ENCODE measurements around the gene SBF1.

The SBF1 gene

GRCh38 chr22:50447576-50448551 lies 27.0 kb downstream of the SBF1 start:
- no peak overlapping the region for H3K4me3 ChIP-seq (ENCODE audit: low read length)
- H4K5ac ChIP-seq (ENCODE audit: low read length) = no peak overlapping the region
- WGBS (ENCODE audit: extremely low coverage, insufficient coverage, low lambda C conversion rate) = no CpG with 5 or more reads among the region's 27 CpGs
- H3K4ac ChIP-seq (ENCODE audit: low read depth, low read length) = no peak overlapping the region
- H3K36me3 ChIP-seq (ENCODE audit: control insufficient read depth, insufficient read depth, low read length) = peaks cover 6% of the 10 kb centered on the region
- no peak overlapping the region for H3K56ac ChIP-seq (ENCODE audit: low read length)
- no peak for DNase-seq
- H4K8ac ChIP-seq (ENCODE audit: low read depth, low read length) = no peak overlapping the region
- H3K9ac ChIP-seq (ENCODE audit: low read length) = no peak overlapping the region
- no peak overlapping the region for H3K4me2 ChIP-seq (ENCODE audit: low read length)
- no peaks in the 10 kb centered on the region for H3K79me1 ChIP-seq (ENCODE audit: low read length)
- no peak overlapping the region for H3K23ac ChIP-seq (ENCODE audit: low read length)
- no peaks in the 10 kb centered on the region for H3K79me2 ChIP-seq (ENCODE audit: control insufficient read depth, insufficient read depth, low read length)
- no peaks in the 10 kb centered on the region for H3K27me3 ChIP-seq (ENCODE audit: insufficient read depth, low read length, poor library complexity)
- H2BK15ac ChIP-seq (replicated peaks; ENCODE audit: low read depth) = no peak overlapping the region
- no peak overlapping the region for H3K27ac ChIP-seq (ENCODE audit: low read depth, low read length)
- no peak overlapping the region for H2BK120ac ChIP-seq (ENCODE audit: low read depth, low read length)
- H2BK5ac ChIP-seq (ENCODE audit: low read length) = no peak overlapping the region
- H2AK5ac ChIP-seq (ENCODE audit: low read length) = no peak overlapping the region
- no peaks in the 10 kb centered on the region for H3K4me1 ChIP-seq (ENCODE audit: control insufficient read depth, low read depth, low read length)
- no peak overlapping the region for H3K18ac ChIP-seq (ENCODE audit: low read length)

DNA sequence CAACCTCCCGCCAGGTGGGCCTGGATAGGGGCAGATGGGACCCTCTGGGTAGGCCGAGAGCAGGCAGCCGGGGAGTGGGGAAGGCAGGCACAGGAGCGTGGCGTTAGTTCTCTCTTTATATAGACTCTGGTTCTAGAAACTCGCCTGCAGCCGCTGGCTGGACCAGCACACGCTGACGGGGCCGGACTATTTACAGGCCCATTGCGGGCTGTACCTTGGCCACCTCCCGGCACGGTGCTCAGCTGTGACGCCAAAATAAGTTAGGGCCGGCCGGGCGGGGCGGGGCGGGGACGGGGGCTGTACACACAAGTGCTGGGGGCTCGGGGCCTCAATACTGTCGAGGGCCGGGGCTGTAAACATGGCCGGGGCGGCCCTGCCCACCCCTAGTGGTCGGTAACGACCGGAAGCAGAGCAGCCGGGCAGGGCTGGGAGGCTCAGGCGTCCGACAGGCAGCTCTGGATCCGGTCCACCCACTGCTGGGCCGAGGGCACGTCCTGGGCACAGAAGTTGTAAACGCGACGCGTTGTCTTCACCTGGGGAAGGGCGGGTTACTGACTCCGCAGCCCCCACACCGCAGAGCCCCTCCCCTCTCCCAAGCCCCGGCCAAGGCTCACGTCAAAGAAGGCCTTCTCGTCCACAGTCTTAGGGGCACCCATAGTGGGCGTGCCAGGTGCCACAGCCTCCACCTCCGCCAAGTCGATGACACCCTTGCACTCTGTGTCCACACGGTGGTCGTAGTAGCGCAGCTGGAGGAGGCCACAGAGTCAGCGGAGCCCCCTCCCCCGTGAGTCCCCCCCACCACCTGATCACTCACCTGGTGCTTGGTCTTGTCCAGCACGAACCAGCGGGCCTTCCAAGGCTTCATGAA lies 27.9 kb downstream of the SBF1 start:
- H4K8ac ChIP-seq (ENCODE audit: low read depth, low read length) = no peak overlapping the region
- no peak overlapping the region for H2BK120ac ChIP-seq (ENCODE audit: low read depth, low read length)
- no peak overlapping the region for H3K23ac ChIP-seq (ENCODE audit: low read length)
- H3K9ac ChIP-seq (ENCODE audit: low read length) = no peak overlapping the region
- H3K56ac ChIP-seq (ENCODE audit: low read length) = no peak overlapping the region
- H2BK5ac ChIP-seq (ENCODE audit: low read length) = no peak overlapping the region
- no peak overlapping the region for H2BK15ac ChIP-seq (replicated peaks; ENCODE audit: low read depth)
- no peaks in the 10 kb centered on the region for H3K27me3 ChIP-seq (ENCODE audit: insufficient read depth, low read length, poor library complexity)
- no peaks in the 10 kb centered on the region for H3K4me1 ChIP-seq (ENCODE audit: control insufficient read depth, low read depth, low read length)
- H3K4me2 ChIP-seq (ENCODE audit: low read length) = no peak overlapping the region
- peaks cover 6% of the 10 kb centered on the region for H3K36me3 ChIP-seq (ENCODE audit: control insufficient read depth, insufficient read depth, low read length)
- DNase-seq = no peak
- H2AK5ac ChIP-seq (ENCODE audit: low read length) = no peak overlapping the region
- H3K4ac ChIP-seq (ENCODE audit: low read depth, low read length) = no peak overlapping the region
- H3K4me3 ChIP-seq (ENCODE audit: low read length) = no peak overlapping the region
- no peak overlapping the region for H3K18ac ChIP-seq (ENCODE audit: low read length)
- H3K79me1 ChIP-seq (ENCODE audit: low read length) = no peaks in the 10 kb centered on the region
- H4K5ac ChIP-seq (ENCODE audit: low read length) = no peak overlapping the region
- H3K79me2 ChIP-seq (ENCODE audit: control insufficient read depth, insufficient read depth, low read length) = no peaks in the 10 kb centered on the region
- no CpG with 5 or more reads among the region's 54 CpGs for WGBS (ENCODE audit: extremely low coverage, insufficient coverage, low lambda C conversion rate)
- H3K27ac ChIP-seq (ENCODE audit: low read depth, low read length) = no peak overlapping the region

GRCh38 chr22:50445880-50446707 lies 28.7 kb downstream of the SBF1 start:
- Histone ChIP-seq H3K27me3 (ENCODE audit: insufficient read depth, low read length, poor library complexity) (no peaks in the 10 kb centered on the region), H3K79me1 (ENCODE audit: low read length) (no peaks in the 10 kb centered on the region), H3K27ac (ENCODE audit: low read depth, low read length) (no peak overlapping the region), H2BK120ac (ENCODE audit: low read depth, low read length) (no peak overlapping the region), H3K23ac (ENCODE audit: low read length) (no peak overlapping the region), H4K8ac (ENCODE audit: low read depth, low read length) (no peak overlapping the region), H3K4ac (ENCODE audit: low read depth, low read length) (no peak overlapping the region), H2BK15ac (replicated peaks; ENCODE audit: low read depth) (no peak overlapping the region), H3K18ac (ENCODE audit: low read length) (no peak overlapping the region), H4K5ac (ENCODE audit: low read length) (no peak overlapping the region), H3K4me1 (ENCODE audit: control insufficient read depth, low read depth, low read length) (no peaks in the 10 kb centered on the region), H3K4me3 (ENCODE audit: low read length) (no peak overlapping the region), H3K9ac (ENCODE audit: low read length) (no peak overlapping the region), H3K56ac (ENCODE audit: low read length) (no peak overlapping the region), H2BK5ac (ENCODE audit: low read length) (no peak overlapping the region), H3K79me2 (ENCODE audit: control insufficient read depth, insufficient read depth, low read length) (no peaks in the 10 kb centered on the region), H3K4me2 (ENCODE audit: low read length) (no peak overlapping the region), H2AK5ac (ENCODE audit: low read length) (no peak overlapping the region), H3K36me3 (ENCODE audit: control insufficient read depth, insufficient read depth, low read length) (peaks cover 6% of the 10 kb centered on the region)
- DNase-seq = no peak
- WGBS (ENCODE audit: extremely low coverage, insufficient coverage, low lambda C conversion rate) = no CpG with 5 or more reads among the region's 17 CpGs

DNA sequence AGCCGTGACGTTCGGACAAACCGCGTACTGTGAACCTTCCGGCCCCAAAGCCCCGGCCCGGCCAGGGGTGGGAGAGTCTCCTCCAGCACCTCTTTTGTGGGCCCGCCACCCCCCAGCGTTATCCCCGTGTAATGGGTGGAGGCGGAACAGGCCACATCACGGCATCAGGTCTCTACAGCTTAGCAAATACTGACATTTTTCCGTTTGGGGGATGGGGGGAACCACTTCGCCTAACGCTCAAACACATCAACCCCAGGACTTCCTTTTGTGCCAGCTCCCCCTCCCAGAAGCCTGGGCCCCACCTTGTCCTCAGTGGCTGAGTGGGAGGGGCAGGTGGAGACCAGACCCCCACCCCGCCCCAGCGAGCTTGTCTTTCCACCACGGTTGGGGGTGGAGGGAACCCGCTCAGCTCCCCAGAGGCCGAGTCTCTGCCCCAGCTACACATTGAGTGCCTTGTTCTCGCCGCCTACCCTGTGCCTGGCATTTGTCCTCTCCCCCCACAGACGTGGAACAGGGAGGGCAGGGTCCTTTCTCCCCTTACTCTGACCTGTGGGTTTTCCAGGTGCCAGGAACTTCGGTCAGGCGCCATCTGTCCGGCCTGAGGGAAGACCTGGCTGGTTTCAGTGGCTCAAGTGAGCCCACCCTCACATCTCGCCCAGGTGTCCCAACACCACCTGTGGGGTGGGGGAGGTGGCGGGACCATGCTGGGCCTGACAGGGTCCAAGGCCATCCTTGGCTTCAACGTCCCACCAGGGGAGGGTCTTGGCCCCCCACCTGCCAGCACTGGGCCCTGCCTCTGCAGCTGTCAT lies 29.6 kb downstream of the SBF1 start:
- Histone ChIP-seq H3K4ac (ENCODE audit: low read depth, low read length) (no peak overlapping the region), H3K18ac (ENCODE audit: low read length) (no peak overlapping the region), H2AK5ac (ENCODE audit: low read length) (no peak overlapping the region), H3K79me1 (ENCODE audit: low read length) (no peaks in the 10 kb centered on the region), H3K4me3 (ENCODE audit: low read length) (no peak overlapping the region), H3K4me2 (ENCODE audit: low read length) (no peak overlapping the region), H4K5ac (ENCODE audit: low read length) (no peak overlapping the region), H2BK120ac (ENCODE audit: low read depth, low read length) (no peak overlapping the region), H3K4me1 (ENCODE audit: control insufficient read depth, low read depth, low read length) (no peaks in the 10 kb centered on the region), H3K27ac (ENCODE audit: low read depth, low read length) (no peak overlapping the region), H3K36me3 (ENCODE audit: control insufficient read depth, insufficient read depth, low read length) (peaks cover 6% of the 10 kb centered on the region), H3K9ac (ENCODE audit: low read length) (no peak overlapping the region), H3K23ac (ENCODE audit: low read length) (no peak overlapping the region), H2BK15ac (replicated peaks; ENCODE audit: low read depth) (no peak overlapping the region), H3K27me3 (ENCODE audit: insufficient read depth, low read length, poor library complexity) (no peaks in the 10 kb centered on the region), H3K56ac (ENCODE audit: low read length) (no peak overlapping the region), H2BK5ac (ENCODE audit: low read length) (no peak overlapping the region), H3K79me2 (ENCODE audit: control insufficient read depth, insufficient read depth, low read length) (no peaks in the 10 kb centered on the region), H4K8ac (ENCODE audit: low read depth, low read length) (no peak overlapping the region)
- no peak for DNase-seq
- WGBS (ENCODE audit: extremely low coverage, insufficient coverage, low lambda C conversion rate) = no CpG with 5 or more reads among the region's 30 CpGs

- no peaks in the 10 kb centered on the region for H3K27me3 ChIP-seq (ENCODE audit: insufficient read depth, low read length, poor library complexity)
- H4K5ac ChIP-seq (ENCODE audit: low read length) = no peak overlapping the region
- no peak overlapping the region for H3K4ac ChIP-seq (ENCODE audit: low read depth, low read length)
- H3K18ac ChIP-seq (ENCODE audit: low read length) = no peak overlapping the region
- H3K27ac ChIP-seq (ENCODE audit: low read depth, low read length) = no peak overlapping the region
- no peak overlapping the region for H3K56ac ChIP-seq (ENCODE audit: low read length)
- DNase-seq = peak; percentile 15
- H3K79me2 ChIP-seq (ENCODE audit: control insufficient read depth, insufficient read depth, low read length) = no peaks in the 10 kb centered on the region
- H3K79me1 ChIP-seq (ENCODE audit: low read length) = no peaks in the 10 kb centered on the region
- no peak overlapping the region for H3K4me3 ChIP-seq (ENCODE audit: low read length)
- H3K4me2 ChIP-seq (ENCODE audit: low read length) = no peak overlapping the region
- H4K8ac ChIP-seq (ENCODE audit: low read depth, low read length) = no peak overlapping the region
- no peak overlapping the region for H3K9ac ChIP-seq (ENCODE audit: low read length)
- WGBS (ENCODE audit: extremely low coverage, insufficient coverage, low lambda C conversion rate) = no CpG with 5 or more reads among the region's 5 CpGs
- H2BK15ac ChIP-seq (replicated peaks; ENCODE audit: low read depth) = no peak overlapping the region
- no peak overlapping the region for H2BK120ac ChIP-seq (ENCODE audit: low read depth, low read length)
- H3K36me3 ChIP-seq (ENCODE audit: control insufficient read depth, insufficient read depth, low read length) = peaks cover 6% of the 10 kb centered on the region
- H2AK5ac ChIP-seq (ENCODE audit: low read length) = no peak overlapping the region
- H2BK5ac ChIP-seq (ENCODE audit: low read length) = no peak overlapping the region
- H3K4me1 ChIP-seq (ENCODE audit: control insufficient read depth, low read depth, low read length) = no peaks in the 10 kb centered on the region
- H3K23ac ChIP-seq (ENCODE audit: low read length) = no peak overlapping the region
These were observed 30.2 kb downstream of the SBF1 start for GRCh38 chr22:50444663-50445062.

Data from mesendoderm (in vitro differentiated cells).